Activated T-cell treated with anti-CD3 and anti-CD28 coated beads, Interleukin-2, amount 50 U/mL, for 4 hours (primary cell): ENCODE results near the gene ATP6V1B1. TPM values are rescaled to one million over a fixed set of nuclear protein-coding genes. Genes with fewer than 3 reads are reported as not detected.

ENCODE experiments used
- ATAC-seq, 2 donors: fragments of 200-7000 bp; cut with Tn5 transposase; one replicate each; pipeline ENCODE4 v1.10.0; 2021
- DNase-seq: peaks from one replicate; pipeline ENCODE4 v3.0.0-alpha.2; 2020
- H3K27me3 Mint-ChIP-seq: one replicate; pipeline ENCODE4 v1.8.0; 2021; ENCODE audit warnings: low read depth, mixed read lengths
- H3K36me3 Mint-ChIP-seq: one replicate; pipeline ENCODE4 v1.8.0; 2022; ENCODE audit warnings: mixed read lengths; ENCODE audit not compliant: insufficient read depth
- H3K4me1 Mint-ChIP-seq: one replicate; pipeline ENCODE4 v1.8.0; 2021; ENCODE audit warnings: low read depth, mixed read lengths
- H3K4me3 Mint-ChIP-seq: one replicate; pipeline ENCODE4 v1.8.0; 2021; ENCODE audit warnings: mild to moderate bottlenecking, moderate library complexity, mixed read lengths
- H3K9me3 Mint-ChIP-seq: one replicate; pipeline ENCODE4 v1.8.0; 2021; ENCODE audit warnings: mixed read lengths
- total RNA-seq, 3 donors: library from RNA; stranded (reverse); gene quantifications; one replicate each; pipeline ENCODE4 v1.2.1, GENCODE V29; 2021

ATP6V1B1 gene
- total RNA-seq, 3 donors from 2014 or later = not detected

- Mint-ChIP-seq H3K36me3 (no peaks in the 10 kb centered on the region), H3K4me3 (no peak overlapping the region), H3K4me1 (peaks cover under 1% of the 10 kb centered on the region), H3K27me3 (peaks cover 8% of the 10 kb centered on the region), H3K9me3 (no peaks in the 10 kb centered on the region)
- ATAC-seq = no peak
- no peak for DNase-seq
These were observed 6.0 kb downstream of the ATP6V1B1 start for GRCh38 chr2:70941701-70942100.

GRCh38 chr2:70942396-70943204 is 6.9 kb downstream of the ATP6V1B1 start:
- DNase-seq = no peak
- H3K4me1 Mint-ChIP-seq = peaks cover 7% of the 10 kb centered on the region
- H3K9me3 Mint-ChIP-seq = no peaks in the 10 kb centered on the region
- H3K36me3 Mint-ChIP-seq = no peaks in the 10 kb centered on the region
- peaks cover 13% of the 10 kb centered on the region for H3K27me3 Mint-ChIP-seq
- no peak overlapping the region for H3K4me3 Mint-ChIP-seq
- ATAC-seq = no peak

DNA sequence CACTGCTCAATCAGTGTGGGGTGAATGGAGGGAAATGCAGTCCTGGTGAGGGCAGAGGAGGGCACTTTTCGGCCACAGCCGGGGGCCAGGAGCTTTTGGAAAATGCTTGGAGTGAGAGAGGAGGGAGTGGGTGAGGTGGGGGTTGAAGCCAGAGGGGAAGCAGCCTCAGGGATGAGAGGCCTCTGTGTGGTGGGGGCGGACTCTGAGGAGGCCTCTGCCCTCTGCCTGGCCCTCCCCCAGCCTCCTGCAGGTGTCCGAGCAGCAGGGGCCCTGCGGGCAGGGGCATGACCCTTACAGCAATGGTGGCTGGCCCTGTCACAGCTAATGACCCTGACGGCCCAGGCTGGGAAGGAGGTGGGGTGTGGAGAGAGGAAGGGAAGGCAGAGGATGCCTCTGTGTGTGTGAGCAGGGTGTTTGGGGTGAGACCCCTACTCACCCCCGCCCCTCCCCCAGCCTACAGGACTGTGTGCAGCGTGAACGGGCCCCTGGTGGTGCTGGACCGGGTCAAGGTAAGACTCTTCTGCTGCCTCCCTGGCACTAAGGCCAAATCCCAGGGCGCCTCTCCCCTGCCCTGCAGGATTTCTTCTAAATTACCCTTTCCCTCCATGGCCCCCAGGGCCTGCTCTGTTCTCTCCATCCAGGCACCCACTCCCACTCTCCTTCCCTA is 7.6 kb downstream of the ATP6V1B1 start:
- Mint-ChIP-seq H3K4me1 (peaks cover 15% of the 10 kb centered on the region), H3K36me3 (no peaks in the 10 kb centered on the region), H3K9me3 (no peaks in the 10 kb centered on the region), H3K4me3 (no peak overlapping the region), H3K27me3 (peaks cover 19% of the 10 kb centered on the region)
- DNase-seq (no peak), ATAC-seq (no peak)

- Mint-ChIP-seq H3K4me3 (no peak overlapping the region), H3K36me3 (no peaks in the 10 kb centered on the region), H3K27me3 (peaks cover 17% of the 10 kb centered on the region), H3K9me3 (no peaks in the 10 kb centered on the region), H3K4me1 (peaks cover 16% of the 10 kb centered on the region)
- no peak for ATAC-seq
- no peak for DNase-seq
These were observed 8.5 kb downstream of the ATP6V1B1 start for GRCh38 chr2:70944111-70944690.

GRCh38 chr2:70946832-70947442 is 11.2 kb downstream of the ATP6V1B1 start:
- H3K36me3 Mint-ChIP-seq = no peaks in the 10 kb centered on the region
- peak; percentile 32 for DNase-seq
- no peaks in the 10 kb centered on the region for H3K9me3 Mint-ChIP-seq
- no peak overlapping the region for H3K4me3 Mint-ChIP-seq
- peaks cover 18% of the 10 kb centered on the region for H3K27me3 Mint-ChIP-seq
- no peak for ATAC-seq
- H3K4me1 Mint-ChIP-seq = peaks cover 16% of the 10 kb centered on the region

DNA sequence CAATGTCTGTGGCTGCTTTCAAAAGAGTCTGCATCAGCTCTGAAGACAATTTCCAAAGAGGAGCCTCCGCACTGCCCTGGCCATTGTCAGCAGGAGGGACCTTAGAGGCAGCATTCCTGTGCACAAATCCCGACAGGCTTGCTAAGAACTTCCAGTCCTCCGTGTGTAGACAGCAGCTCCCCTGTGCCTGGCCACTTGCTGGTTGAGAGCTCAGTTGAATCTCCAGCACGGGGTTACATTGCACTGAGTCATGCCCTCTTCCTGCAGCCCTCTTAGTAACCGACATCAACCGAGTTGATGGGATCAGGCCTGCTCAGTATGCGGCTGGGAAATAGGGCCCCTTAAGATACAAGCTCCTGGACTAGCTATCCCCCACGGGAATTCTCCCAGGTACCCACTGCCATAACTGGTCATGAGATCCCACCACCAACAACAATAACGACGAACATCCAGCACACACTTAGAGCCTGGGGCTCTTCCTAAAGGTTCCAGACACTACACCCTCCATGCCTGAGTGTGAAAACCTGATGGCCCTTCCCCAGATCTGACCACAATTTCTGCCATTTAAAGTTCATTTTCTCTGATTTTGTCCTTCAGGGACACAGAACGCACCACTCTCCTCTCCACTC is 12.0 kb downstream of the ATP6V1B1 start:
- Mint-ChIP-seq H3K36me3 (no peaks in the 10 kb centered on the region), H3K9me3 (no peaks in the 10 kb centered on the region)
- ATAC-seq = no peak

GRCh38 chr2:70948337-70949003 is 12.8 kb downstream of the ATP6V1B1 start:
- peaks cover 25% of the 10 kb centered on the region for H3K27me3 Mint-ChIP-seq
- H3K4me1 Mint-ChIP-seq = peaks cover 16% of the 10 kb centered on the region
- no peaks in the 10 kb centered on the region for H3K9me3 Mint-ChIP-seq
- no peaks in the 10 kb centered on the region for H3K36me3 Mint-ChIP-seq
- peak; percentile 96 to 98 for ATAC-seq
- H3K4me3 Mint-ChIP-seq = peak overlapping the region; percentile 77
- peak; percentile 76 for DNase-seq

More for the DNA sequence above, 12.0 kb downstream of the ATP6V1B1 start:
- no peak for DNase-seq
- peaks cover 16% of the 10 kb centered on the region for H3K4me1 Mint-ChIP-seq
- H3K4me3 Mint-ChIP-seq = peak overlapping the region; percentile 77
- peaks cover 20% of the 10 kb centered on the region for H3K27me3 Mint-ChIP-seq

GRCh38 chr2:70949086-70949485 is 13.4 kb downstream of the ATP6V1B1 start:
- peaks cover 28% of the 10 kb centered on the region for H3K27me3 Mint-ChIP-seq
- no peak for DNase-seq
- H3K4me3 Mint-ChIP-seq = no peak overlapping the region
- no peaks in the 10 kb centered on the region for H3K36me3 Mint-ChIP-seq
- ATAC-seq = no peak
- no peaks in the 10 kb centered on the region for H3K9me3 Mint-ChIP-seq
- H3K4me1 Mint-ChIP-seq = peaks cover 16% of the 10 kb centered on the region

DNA sequence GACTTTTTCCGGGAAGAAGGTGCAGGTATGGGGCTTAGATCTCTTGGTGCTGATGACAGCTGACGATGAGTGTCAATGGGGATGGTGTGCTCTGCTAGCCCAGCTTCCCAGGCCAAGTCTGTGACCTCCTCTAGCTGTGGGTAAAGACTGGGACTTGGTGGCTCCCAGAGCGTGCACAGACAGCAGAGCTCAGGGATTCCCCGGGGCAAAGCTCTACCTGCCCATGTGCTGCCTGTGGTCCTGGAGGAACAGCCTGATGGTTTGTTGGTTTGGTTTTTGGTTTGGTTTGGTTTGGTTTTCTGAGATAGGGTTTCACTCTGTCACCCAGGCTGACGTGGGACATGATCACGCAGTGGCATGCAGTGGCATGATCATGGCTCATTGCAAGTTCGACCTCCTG is 19.2 kb downstream of the ATP6V1B1 start:
- H3K4me3 Mint-ChIP-seq = no peak overlapping the region
- DNase-seq (no peak), ATAC-seq (no peak)
- H3K36me3 Mint-ChIP-seq = no peaks in the 10 kb centered on the region
- peaks cover 36% of the 10 kb centered on the region for H3K27me3 Mint-ChIP-seq
- no peaks in the 10 kb centered on the region for H3K9me3 Mint-ChIP-seq
- H3K4me1 Mint-ChIP-seq = peaks cover 2% of the 10 kb centered on the region

DNA sequence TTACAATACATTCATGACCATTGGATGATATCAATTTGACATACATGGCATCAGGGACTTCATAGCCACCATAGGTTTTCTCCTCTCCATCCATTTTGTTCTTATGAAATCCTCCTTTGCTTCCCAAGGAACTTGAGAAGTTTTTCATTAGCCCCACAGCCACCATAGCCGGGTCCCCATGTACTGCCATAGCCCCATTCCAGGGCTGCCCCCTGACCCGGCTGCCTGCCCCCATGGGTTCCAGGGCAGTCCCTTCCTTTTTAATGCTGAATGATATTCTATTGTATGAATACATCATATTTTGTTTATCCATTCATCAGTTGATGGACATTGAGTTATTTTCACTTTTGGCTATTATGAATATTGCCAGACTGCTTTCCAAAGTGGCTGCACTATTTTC is 20.4 kb downstream of the ATP6V1B1 start:
- Mint-ChIP-seq H3K4me1 (peaks cover 2% of the 10 kb centered on the region), H3K36me3 (no peaks in the 10 kb centered on the region), H3K4me3 (no peak overlapping the region), H3K9me3 (no peaks in the 10 kb centered on the region), H3K27me3 (peaks cover 43% of the 10 kb centered on the region)
- DNase-seq (no peak), ATAC-seq (no peak)

DNA sequence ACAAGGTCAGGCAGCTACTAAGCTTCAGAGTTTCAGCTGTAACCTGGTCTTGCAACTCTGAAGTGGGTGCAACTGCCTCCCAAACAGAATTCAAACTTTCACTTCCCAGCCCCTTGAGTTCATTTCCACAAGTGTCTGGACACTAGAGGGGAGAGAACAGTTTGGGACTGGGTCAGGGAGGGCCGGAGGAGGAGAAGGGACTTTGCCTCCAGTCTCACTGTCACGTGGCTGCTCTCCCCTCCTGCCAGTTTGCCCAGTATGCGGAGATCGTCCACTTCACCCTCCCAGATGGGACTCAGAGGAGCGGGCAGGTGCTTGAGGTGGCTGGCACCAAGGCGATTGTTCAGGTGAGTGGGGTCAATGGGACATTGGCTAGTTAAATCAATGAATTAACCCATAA is 22.1 kb downstream of the ATP6V1B1 start:
- DNase-seq (no peak), ATAC-seq (no peak)
- no peaks in the 10 kb centered on the region for H3K36me3 Mint-ChIP-seq
- H3K9me3 Mint-ChIP-seq = no peaks in the 10 kb centered on the region
- peaks cover 2% of the 10 kb centered on the region for H3K4me1 Mint-ChIP-seq
- H3K4me3 Mint-ChIP-seq = no peak overlapping the region
- peaks cover 43% of the 10 kb centered on the region for H3K27me3 Mint-ChIP-seq

DNA sequence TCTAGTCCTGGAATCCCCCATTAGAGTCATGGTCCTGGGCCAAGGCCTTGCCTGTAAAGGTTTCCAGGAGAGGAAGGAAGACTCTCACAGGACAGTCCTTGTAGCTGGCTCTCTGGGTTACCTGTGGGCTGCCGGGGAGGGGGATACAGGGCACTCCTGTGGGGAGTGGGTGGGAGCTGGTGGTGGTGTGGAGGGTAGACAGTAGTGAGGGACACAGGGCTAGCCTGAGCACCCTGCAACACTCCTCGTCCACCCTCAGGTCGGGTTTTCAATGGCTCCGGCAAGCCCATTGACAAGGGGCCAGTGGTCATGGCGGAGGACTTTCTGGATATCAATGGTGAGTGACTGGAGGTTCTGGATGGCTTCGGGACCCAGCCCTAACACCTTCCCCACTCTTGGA is 23.1 kb downstream of the ATP6V1B1 start:
- Mint-ChIP-seq H3K4me1 (peaks cover 2% of the 10 kb centered on the region), H3K36me3 (no peaks in the 10 kb centered on the region), H3K9me3 (no peaks in the 10 kb centered on the region), H3K4me3 (no peak overlapping the region), H3K27me3 (peaks cover 45% of the 10 kb centered on the region)
- no peak for ATAC-seq
- DNase-seq = no peak

- Mint-ChIP-seq H3K4me1 (peaks cover 2% of the 10 kb centered on the region), H3K36me3 (no peaks in the 10 kb centered on the region), H3K4me3 (no peak overlapping the region), H3K27me3 (peaks cover 48% of the 10 kb centered on the region), H3K9me3 (no peaks in the 10 kb centered on the region)
- no peak for DNase-seq
- ATAC-seq = no peak
These were observed 23.6 kb downstream of the ATP6V1B1 start for GRCh38 chr2:70959271-70959761.
